Endothelial cell of umbilical vein (primary cell): ENCODE measurements around the gene NCS1. TPM values are rescaled to one million over a fixed set of nuclear protein-coding genes. Genes with fewer than 3 reads are reported as not detected.

Experiments
- BruUV-seq: library from RNA; stranded (reverse); fragments of 400-500 nt; replicated peaks from 2 replicates; lab custom pipeline; 2021; lab: Mats Ljungman, UMichigan
- CTCF ChIA-PET: fragments of 300-600, 350-600 bp; sonication (Branson Sonifier 250); formaldehyde crosslinking; loops from one replicate; lab custom pipeline; 2021; ENCODE audit warnings: antibody characterized with exemption, inconsistent platforms; lab: Charles Lee
- POLR2A ChIA-PET: fragments of 300-600, 350-600 bp; sonication (Branson Sonifier 250); formaldehyde crosslinking; loops from one replicate; lab custom pipeline; 2021; ENCODE audit warnings: antibody characterized with exemption, inconsistent platforms; lab: Charles Lee
- DNase-seq: peaks from one replicate; pipeline ENCODE4 v3.0.0-alpha.2; 2011; ENCODE audit warnings: low read depth, low spot score
- FAIRE-seq: peaks from 2 replicates; lab custom pipeline; 2011; peaks lifted over from hg19 to GRCh38; lab: Jason Lieb, UNC
- H2AFZ ChIP-seq: 2 replicates; pipeline ENCODE4 v1.6.0; 2012; ENCODE audit warnings: low read depth, low read length, control low read depth, inconsistent platforms
- H3K27ac ChIP-seq: 2 replicates; pipeline ENCODE4 v1.5.1; 2011; ENCODE audit warnings: low read depth, mild to moderate bottlenecking, control low read depth, low read length, moderate library complexity; ENCODE audit not compliant: insufficient read depth
- H3K27me3 ChIP-seq, 2 experiments: 2 replicates each; pipeline versions ENCODE4 v1.6.0 to v1.6.1; 2011; ENCODE audit warnings: low read length in 2 of 2, mixed read lengths in 1 of 2; ENCODE audit not compliant: control insufficient read depth in 2 of 2, insufficient read depth in 2 of 2
- H3K36me3 ChIP-seq, 2 experiments: 2 replicates in 1 of 2; 3 replicates in 1 of 2; pipeline ENCODE4 v1.5.1; 2011; ENCODE audit warnings: low read length in 2 of 2, mild to moderate bottlenecking in 1 of 2, moderate library complexity in 1 of 2; ENCODE audit not compliant: control insufficient read depth in 2 of 2, insufficient read depth in 2 of 2; ENCODE audit errors: extremely low read depth in 1 of 2
- H3K4me1 ChIP-seq: 3 replicates; pipeline ENCODE4 v1.5.1; 2011; ENCODE audit warnings: mild to moderate bottlenecking, low read length; ENCODE audit not compliant: control insufficient read depth, insufficient read depth; ENCODE audit errors: extremely low read depth
- H3K4me2 ChIP-seq: 2 replicates; pipeline ENCODE4 v1.6.1; 2011; ENCODE audit warnings: low read length, control low read depth, mixed read lengths; ENCODE audit not compliant: insufficient read depth
- H3K4me3 ChIP-seq, 3 experiments: fragments of 200-600 bp in 1 of 3; sonication (generic), shearing (Covaris generic) in 1 of 3; replicated peaks in 1 of 3; 2 replicates each; pipeline ENCODE4 v1.5.1; 2011 to 2016; ENCODE audit warnings: control low read depth in 3 of 3, low read length in 3 of 3, mild to moderate bottlenecking in 2 of 3, inconsistent platforms in 1 of 3, low read depth in 1 of 3, moderate library complexity in 1 of 3; ENCODE audit not compliant: insufficient read depth in 1 of 3
- H3K79me2 ChIP-seq: 2 replicates; pipeline ENCODE4 v1.6.0; 2012; ENCODE audit warnings: low read length, inconsistent platforms; ENCODE audit not compliant: control insufficient read depth, insufficient read depth
- H3K9ac ChIP-seq: replicated peaks from 2 replicates; pipeline ENCODE3; 2011; ENCODE audit warnings: low read length, control low read depth; ENCODE audit not compliant: insufficient read depth; ENCODE audit errors: extremely low read depth
- H3K9me1 ChIP-seq: replicated peaks from 3 replicates; pipeline ENCODE4 v1.6.0; 2011; ENCODE audit warnings: mild to moderate bottlenecking, low read length; ENCODE audit not compliant: control insufficient read depth, insufficient read depth; ENCODE audit errors: extremely low read depth
- H3K9me3 ChIP-seq: replicated peaks from 2 replicates; pipeline ENCODE4 v1.5.1; 2012; ENCODE audit warnings: low read length, inconsistent platforms; ENCODE audit not compliant: control insufficient read depth, insufficient read depth
- H4K20me1 ChIP-seq: replicated peaks from 2 replicates; pipeline ENCODE3; 2011; ENCODE audit warnings: mild to moderate bottlenecking, low read length; ENCODE audit not compliant: control insufficient read depth, insufficient read depth; ENCODE audit errors: extremely low read depth
- CTCF ChIP-seq, 2 donors: IDR thresholded peaks; 1 replicate in 1 of 2; 2 replicates in 1 of 2; pipeline ENCODE4 v1.5.1; 2011; ENCODE audit warnings: low read length in 2 of 2, mild to moderate bottlenecking in 2 of 2, moderate library complexity in 2 of 2, control low read depth in 1 of 2, inconsistent platforms in 1 of 2, low read depth in 1 of 2; ENCODE audit not compliant: insufficient read depth in 1 of 2; ENCODE audit errors: extremely low read depth in 1 of 2
- EZH2 ChIP-seq: IDR thresholded peaks from 2 replicates; pipeline ENCODE4 v1.6.1; 2012; ENCODE audit warnings: borderline replicate concordance, low read depth, mild to moderate bottlenecking, moderate library complexity, low read length, inconsistent platforms; ENCODE audit not compliant: severe bottlenecking
- FOS ChIP-seq: IDR thresholded peaks from 2 replicates; pipeline ENCODE4 v1.6.1; 2011; ENCODE audit warnings: mild to moderate bottlenecking, low read length, moderate library complexity, borderline replicate concordance; ENCODE audit not compliant: insufficient read depth
- GATA2 ChIP-seq: IDR thresholded peaks from 2 replicates; pipeline ENCODE4 v1.7.0; 2011; ENCODE audit warnings: low read depth, mild to moderate bottlenecking, moderate library complexity, mixed read lengths, low read length; ENCODE audit not compliant: insufficient read length, insufficient read depth
- JUN ChIP-seq: IDR thresholded peaks from 2 replicates; pipeline ENCODE4 v1.6.1; 2011; ENCODE audit warnings: borderline replicate concordance, low read depth; ENCODE audit not compliant: insufficient read length, insufficient read depth
- MAX ChIP-seq: IDR thresholded peaks from 2 replicates; pipeline ENCODE4 v1.6.1; 2011; ENCODE audit not compliant: insufficient read depth, insufficient read length
- MYC ChIP-seq: IDR thresholded peaks from one replicate; pipeline ENCODE4 v1.6.1; 2011; ENCODE audit warnings: mild to moderate bottlenecking, low read depth, low read length
- POLR2A ChIP-seq: IDR thresholded peaks from 2 replicates; pipeline ENCODE4 v1.6.1; 2012; ENCODE audit warnings: low read depth, mild to moderate bottlenecking, control low read depth, low read length
- POLR2AphosphoS5 ChIP-seq: IDR thresholded peaks from 2 replicates; pipeline ENCODE4 v1.6.1; 2012; ENCODE audit warnings: low read depth, mild to moderate bottlenecking, control low read depth, low read length, moderate library complexity; ENCODE audit not compliant: insufficient read depth
- dilution Hi-C: fragments of 300-500 bp; cut with MboI; formaldehyde crosslinking; loops from one replicate; pipeline ENCODE4 v1.15.0; 2019; ENCODE audit warnings: low sequenced_read_pairs; ENCODE audit not compliant: extremely low pct_ligation_motif_present
- intact Hi-C: fragments of 100-400 bp; cut with micrococcal nuclease; formaldehyde crosslinking; loops from one replicate; pipeline ENCODE4 v1.10.0; 2022
- polyA plus RNA-seq, 4 experiments: library from polyadenylated mRNA; depleted of rRNA in 3 of 4; stranded (reverse) in 3 of 4; unstranded in 1 of 4; fragments of >200 nt; gene quantifications; 2 replicates each; pipeline versions ENCODE4 v1.2.1 to v1.2.3, GENCODE V29; 2011 to 2012; ENCODE audit warnings: missing spikeins in 1 of 4
- total RNA-seq: library from RNA; stranded (reverse); gene quantifications from 2 replicates; pipeline ENCODE4 v1.2.3, GENCODE V29; 2021

Gene NCS1
- total and polyA plus RNA-seq, 2 donors (not counting 3 experiments of a cell fraction or from before 2014, with no cell fraction given) = 53.6 to 77.4 TPM

- BruUV-seq = no TSS peak
- no peak for DNase-seq
- H3K4me2 ChIP-seq = no peak overlapping the region
- POLR2A ChIA-PET = no interaction called here
- H3K27ac ChIP-seq = no peak overlapping the region
- intact Hi-C loops = no loop called here
- H3K4me3 ChIP-seq = no peak overlapping the region
- CTCF ChIA-PET = no interaction called here
- no peaks in the 10 kb centered on the region for H4K20me1 ChIP-seq
- dilution Hi-C loops = no loop called here
- no peak overlapping the region for H3K9ac ChIP-seq
- H3K4me1 ChIP-seq = no peaks in the 10 kb centered on the region
- H3K79me2 ChIP-seq = no peaks in the 10 kb centered on the region
- H3K36me3 ChIP-seq = peaks cover 0 to 8% of the 10 kb centered on the region in 2 experiments
- no peaks in the 10 kb centered on the region for H3K9me1 ChIP-seq
- H3K9me3 ChIP-seq = no peaks in the 10 kb centered on the region
- H3K27me3 ChIP-seq = no peaks in the 10 kb centered on the region
- no peak overlapping the region for H2AFZ ChIP-seq
- TF ChIP-seq EZH2 (no peak), CTCF (IDR thresholded peaks at IDR 0.05; ENCODE audit: extremely low read depth in 1 of 2, insufficient read depth in 1 of 2, low read depth in 1 of 2, low read length in 2 of 2) (no peak), GATA2 (no peak), MYC (no peak), JUN (no peak), FOS (no peak), POLR2A (no peak), MAX (no peak), POLR2AphosphoS5 (no peak)
- no peak for FAIRE-seq
Measured at GRCh38 chr9:130225586-130225985, 53.4 kb downstream of the NCS1 start.
